Aorta (tissue), 5 donors: Measurements from ENCODE around the gene RARRES1. TPM values are rescaled to one million over a fixed set of nuclear protein-coding genes. Genes with fewer than 3 reads are reported as not detected.

ENCODE experiments used
- ATAC-seq: fragments of 200-7000 bp; cut with Tn5 transposase; one replicate; pipeline ENCODE4 v1.9.1; 2022; ENCODE audit warnings: moderate library complexity; ENCODE audit not compliant: low FRiP score
- DNase-seq, 2 donors: peaks; one replicate each; pipeline ENCODE4 v3.0.0-alpha.2; 2020
- H3K27ac ChIP-seq, 2 donors: one replicate each; pipeline ENCODE4 v1.5.1; 2013; ENCODE audit warnings: low read length in 2 of 2, mild to moderate bottlenecking in 2 of 2, moderate library complexity in 2 of 2, control low read depth in 1 of 2, inconsistent platforms in 1 of 2, low read depth in 1 of 2
- H3K27me3 ChIP-seq, 2 donors: one replicate each; pipeline ENCODE4 v1.6.1; 2013; ENCODE audit warnings: control low read depth in 1 of 2, low read length in 1 of 2, mild to moderate bottlenecking in 1 of 2, moderate library complexity in 1 of 2; ENCODE audit not compliant: insufficient read depth in 2 of 2, control insufficient read depth in 1 of 2
- H3K36me3 ChIP-seq, 2 donors: one replicate each; pipeline ENCODE4 v1.6.1; 2013; ENCODE audit warnings: control low read depth in 1 of 2, low read length in 1 of 2, mild to moderate bottlenecking in 1 of 2; ENCODE audit not compliant: insufficient read depth in 2 of 2, control insufficient read depth in 1 of 2
- H3K4me1 ChIP-seq, 2 donors: one replicate each; pipeline ENCODE4 v1.6.1; 2013; ENCODE audit warnings: low read length in 2 of 2, control low read depth in 1 of 2, mild to moderate bottlenecking in 1 of 2, moderate library complexity in 1 of 2; ENCODE audit not compliant: insufficient read depth in 2 of 2, control insufficient read depth in 1 of 2
- H3K4me3 ChIP-seq, 2 donors: one replicate each; pipeline ENCODE4 v1.5.1; 2013; ENCODE audit warnings: low read length in 2 of 2, control low read depth in 1 of 2, mild to moderate bottlenecking in 1 of 2
- H3K9me3 ChIP-seq: one replicate; pipeline ENCODE4 v1.6.1; 2013; ENCODE audit warnings: mild to moderate bottlenecking, low read length; ENCODE audit not compliant: control insufficient read depth
- WGBS, 2 donors: extraction: QIAGEN DNeasy Blood & Tissue Kit; methylation state at CpG; one replicate each; pipeline ENCODE4 v1.1.7; 2013; 5-methylcytosine and 5-hydroxymethylcytosine counted together
- intact Hi-C, 2 donors: fragments of 100-400 bp; cut with DNase I; formaldehyde crosslinking; loops; one replicate each; pipeline versions ENCODE4 v1.14.2 to v1.15.0; 2022
- polyA plus RNA-seq, 2 donors: library from polyadenylated mRNA; stranded (reverse); fragments of 200-250 nt; gene quantifications; one replicate each; pipeline ENCODE4 v1.2.3, GENCODE V29; 2013
- total RNA-seq, 2 donors: library from RNA; stranded (reverse); fragmentation: NEBNext Ultra II Directional; extraction: Animal tissue kit (Norgen Biotek cat#: 25700); gene quantifications; one replicate each; pipeline ENCODE4 v1.2.1, GENCODE V29; 2021
- donor health status: healthy with polysubstance abuse.
- donor health status: Bipolar disorder and iron deficiency.
- donor health status: DM: no; HTN: no; CAD: no.
- donor health status: DM: no; HTN: no; CAD: no.
- donor health status: DM: yes; HTN: yes; CAD: no.

The RARRES1 gene
- total and polyA plus RNA-seq, 4 donors = 2.4 to 323 (median 120) TPM

- 46 to 59% methylated on average over 15 of the region's 15 CpGs for WGBS, 2 donors
- Histone ChIP-seq H3K36me3 (no peaks in the 10 kb centered on the region), H3K4me1 (peaks cover 0 to 2% of the 10 kb centered on the region in 2 donors), H3K4me3 (peak overlapping the region in 1 of 2 donors; percentile 76), H3K27ac (peak overlapping the region in 1 of 2 donors; percentile 2), H3K27me3 (no peaks in the 10 kb centered on the region), H3K9me3 (peaks cover 2% of the 10 kb centered on the region)
- ATAC-seq (peak; percentile 13), DNase-seq (no peak)
- intact Hi-C loops = no loop called here
Measured at GRCh38 chr3:158732856-158733200, 571 bp upstream of the RARRES1 start.

- Histone ChIP-seq H3K36me3 (no peaks in the 10 kb centered on the region), H3K4me3 (peak overlapping the region; percentile 74 to 76), H3K4me1 (peaks cover 0 to 2% of the 10 kb centered on the region in 2 donors), H3K27me3 (no peaks in the 10 kb centered on the region), H3K9me3 (peaks cover 2% of the 10 kb centered on the region), H3K27ac (no peak overlapping the region)
- WGBS, 2 donors = 47 to 49% methylated on average over 14 of the region's 14 CpGs
- intact Hi-C loops = no loop called here
- no peak for ATAC-seq
- DNase-seq = no peak
Measured at GRCh38 chr3:158731486-158731885, 771 bp downstream of the RARRES1 start.

- no peaks in the 10 kb centered on the region for H3K27me3 ChIP-seq
- no peaks in the 10 kb centered on the region for H3K9me3 ChIP-seq
- intact Hi-C loops = loop anchor here in 1 of 2 donors (2.0 to 5.0 kb wide), 3 partner anchors 38 to 72 kb away; no protein-coding TSS in a partner anchor
- H3K36me3 ChIP-seq = no peaks in the 10 kb centered on the region
- H3K4me3 ChIP-seq = no peak overlapping the region
- no peak overlapping the region for H3K27ac ChIP-seq
- DNase-seq (no peak), ATAC-seq (no peak)
- H3K4me1 ChIP-seq = peaks cover 0 to 6% of the 10 kb centered on the region in 2 donors
Measured at GRCh38 chr3:158728851-158729250, 3.4 kb downstream of the RARRES1 start.

- no peaks in the 10 kb centered on the region for H3K9me3 ChIP-seq
- H3K4me3 ChIP-seq = no peak overlapping the region
- H3K27ac ChIP-seq = no peak overlapping the region
- intact Hi-C loops = loop anchor here in 1 of 2 donors (2.0 to 5.0 kb wide), 3 partner anchors 39 to 71 kb away; no protein-coding TSS in a partner anchor
- H3K36me3 ChIP-seq = no peaks in the 10 kb centered on the region
- DNase-seq (no peak), ATAC-seq (no peak)
- WGBS, 2 donors = 44 to 48% methylated on average over 4 of the region's 4 CpGs
- peaks cover 2 to 6% of the 10 kb centered on the region in 2 donors for H3K4me1 ChIP-seq
- H3K27me3 ChIP-seq = no peaks in the 10 kb centered on the region
Measured at GRCh38 chr3:158728061-158728377, 4.2 kb downstream of the RARRES1 start.

- Histone ChIP-seq H3K36me3 (no peaks in the 10 kb centered on the region), H3K27ac (peak overlapping the region in 1 of 2 donors; percentile 22), H3K4me1 (peaks cover 6% of the 10 kb centered on the region in 2 donors), H3K4me3 (no peak overlapping the region), H3K9me3 (no peaks in the 10 kb centered on the region), H3K27me3 (no peaks in the 10 kb centered on the region)
- DNase-seq (no peak), ATAC-seq (peak; percentile 63)
- intact Hi-C loops = loop anchor here (2.0 to 5.0 kb wide), 3 partner anchors 40 to 70 kb away; no protein-coding TSS in a partner anchor
- 30% methylated on average over 10 of the region's 10 CpGs for WGBS, 2 donors
Measured at GRCh38 chr3:158727206-158728060, 4.8 kb downstream of the RARRES1 start.

GRCh38 chr3:158725348-158726011 lies 6.8 kb downstream of the RARRES1 start:
- H3K9me3 ChIP-seq = no peaks in the 10 kb centered on the region
- DNase-seq (peak in 1 of 2 donors; percentile 85), ATAC-seq (peak; percentile 82)
- H3K27me3 ChIP-seq = no peaks in the 10 kb centered on the region
- no peaks in the 10 kb centered on the region for H3K36me3 ChIP-seq
- intact Hi-C loops = loop anchor here (2.0 to 5.0 kb wide), 3 partner anchors 42 to 68 kb away; no protein-coding TSS in a partner anchor
- H3K4me3 ChIP-seq = no peak overlapping the region
- 1 to 7% methylated on average over 9 of the region's 9 CpGs for WGBS, 2 donors
- H3K27ac ChIP-seq = peak overlapping the region in 1 of 2 donors; percentile 19
- peaks cover 4 to 6% of the 10 kb centered on the region in 2 donors for H3K4me1 ChIP-seq

- Histone ChIP-seq H3K27ac (peak overlapping the region in 1 of 2 donors; percentile 10), H3K9me3 (no peaks in the 10 kb centered on the region), H3K36me3 (no peaks in the 10 kb centered on the region), H3K4me1 (peaks cover 4 to 6% of the 10 kb centered on the region in 2 donors), H3K4me3 (no peak overlapping the region), H3K27me3 (no peaks in the 10 kb centered on the region)
- intact Hi-C loops = no loop called here
- 90 to 92% methylated on average over 7 of the region's 7 CpGs for WGBS, 2 donors
- no peak for DNase-seq
- no peak for ATAC-seq
Measured at GRCh38 chr3:158723991-158724390, 8.3 kb downstream of the RARRES1 start.

- 78 to 93% methylated on average over 1 of the region's 1 CpG for WGBS, 2 donors
- intact Hi-C loops = no loop called here
- no peak for DNase-seq
- H3K27ac ChIP-seq = no peak overlapping the region
- no peak for ATAC-seq
- H3K9me3 ChIP-seq = no peaks in the 10 kb centered on the region
- H3K27me3 ChIP-seq = no peaks in the 10 kb centered on the region
- no peak overlapping the region for H3K4me3 ChIP-seq
- H3K36me3 ChIP-seq = no peaks in the 10 kb centered on the region
- peaks cover 4 to 11% of the 10 kb centered on the region in 2 donors for H3K4me1 ChIP-seq
Measured at GRCh38 chr3:158722108-158722507, 10.1 kb downstream of the RARRES1 start.
